Gastroesophageal sphincter (tissue), 3 donors: Measurements from ENCODE around the gene SLC2A4.

ENCODE experiments used
- EP300 ChIP-seq: sonication (generic); formaldehyde crosslinking; IDR thresholded peaks from one replicate; pipeline ENCODE4 v1.6.1; 2017; ENCODE audit warnings: antibody characterized with exemption, mild to moderate bottlenecking
- POLR2A ChIP-seq, 2 donors: fragments of 450-650 bp; IDR thresholded peaks; one replicate each; pipeline ENCODE4 v1.6.1; 2017; ENCODE audit warnings: antibody characterized with exemption in 2 of 2, mild to moderate bottlenecking in 2 of 2, moderate library complexity in 1 of 2
- POLR2AphosphoS5 ChIP-seq: sonication (generic); formaldehyde crosslinking; IDR thresholded peaks from one replicate; pipeline ENCODE4 v1.6.1; 2017; ENCODE audit warnings: antibody characterized with exemption
- TF ChIP-seq, protein P1 (sequence below), 4 experiments: fragments of 200-600 bp in 2 of 4; fragments of 450-650 bp in 2 of 4; sonication (generic) in 1 of 4; IDR thresholded peaks; one replicate each; pipeline ENCODE4 v1.5.1; 2017 to 2019; ENCODE audit warnings: antibody characterized with exemption in 4 of 4, mild to moderate bottlenecking in 2 of 4, moderate library complexity in 2 of 4

DNA sequence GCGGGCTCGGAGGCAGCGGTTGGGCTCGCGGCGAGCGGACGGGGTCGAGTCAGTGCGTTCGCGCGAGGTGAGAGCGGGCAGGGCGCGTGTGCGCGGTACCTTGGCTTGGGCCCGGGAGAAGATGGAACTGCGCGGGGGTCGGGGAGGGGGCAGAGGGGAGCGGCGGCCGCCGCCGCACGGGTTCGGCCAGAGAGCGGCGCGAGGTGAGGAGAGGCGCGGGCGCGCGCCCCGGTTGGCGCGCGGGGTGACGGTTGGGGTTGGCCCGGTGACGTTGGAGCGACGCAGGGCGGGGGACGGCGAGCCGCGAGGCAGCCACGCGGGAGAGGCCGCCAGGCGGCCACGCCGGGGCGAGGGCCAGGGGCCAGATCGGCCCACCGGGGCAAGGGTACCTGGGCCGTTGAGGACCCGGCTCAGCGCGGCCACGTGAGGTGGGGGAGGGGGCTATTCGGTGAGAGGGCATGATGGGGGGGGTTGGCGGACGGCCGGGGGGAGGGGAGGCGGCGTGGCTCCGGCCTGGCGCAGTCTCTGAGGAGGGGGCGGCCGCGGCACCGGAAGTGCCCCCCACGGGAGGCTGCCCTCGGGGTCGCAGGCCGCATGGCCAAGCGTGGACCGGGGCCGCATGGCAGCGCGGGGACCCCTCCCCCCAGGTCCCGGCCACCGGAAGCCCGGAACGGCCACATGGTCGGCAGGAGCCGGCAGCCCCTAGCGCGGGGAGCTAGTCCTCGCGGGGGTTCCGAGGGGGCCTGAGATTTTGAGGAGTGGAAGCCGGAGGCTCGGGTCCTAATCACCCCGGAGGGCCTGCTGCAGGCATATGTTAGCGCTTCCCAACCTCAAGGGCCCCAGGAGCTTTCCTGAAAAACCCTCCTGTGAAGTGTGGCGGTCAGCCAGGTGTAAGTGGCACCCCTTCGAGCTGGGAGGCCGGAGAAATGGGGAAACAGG is 26.4 kb downstream of the SLC2A4 start:
- TF ChIP-seq, protein P1, sequence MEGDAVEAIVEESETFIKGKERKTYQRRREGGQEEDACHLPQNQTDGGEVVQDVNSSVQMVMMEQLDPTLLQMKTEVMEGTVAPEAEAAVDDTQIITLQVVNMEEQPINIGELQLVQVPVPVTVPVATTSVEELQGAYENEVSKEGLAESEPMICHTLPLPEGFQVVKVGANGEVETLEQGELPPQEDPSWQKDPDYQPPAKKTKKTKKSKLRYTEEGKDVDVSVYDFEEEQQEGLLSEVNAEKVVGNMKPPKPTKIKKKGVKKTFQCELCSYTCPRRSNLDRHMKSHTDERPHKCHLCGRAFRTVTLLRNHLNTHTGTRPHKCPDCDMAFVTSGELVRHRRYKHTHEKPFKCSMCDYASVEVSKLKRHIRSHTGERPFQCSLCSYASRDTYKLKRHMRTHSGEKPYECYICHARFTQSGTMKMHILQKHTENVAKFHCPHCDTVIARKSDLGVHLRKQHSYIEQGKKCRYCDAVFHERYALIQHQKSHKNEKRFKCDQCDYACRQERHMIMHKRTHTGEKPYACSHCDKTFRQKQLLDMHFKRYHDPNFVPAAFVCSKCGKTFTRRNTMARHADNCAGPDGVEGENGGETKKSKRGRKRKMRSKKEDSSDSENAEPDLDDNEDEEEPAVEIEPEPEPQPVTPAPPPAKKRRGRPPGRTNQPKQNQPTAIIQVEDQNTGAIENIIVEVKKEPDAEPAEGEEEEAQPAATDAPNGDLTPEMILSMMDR (IDR thresholded peaks at IDR 0.05) = peak in 3 of 4 experiments; percentile 13 to 44 (median 33)
- TF ChIP-seq POLR2A (IDR thresholded peaks at IDR 0.05) (peak in 1 of 2 donors; percentile 95), EP300 (no peak), POLR2AphosphoS5 (no peak)
